HK-2 (cell line): ENCODE measurements around the gene SPAG9.

Source experiments
- DNase-seq: peaks from one replicate; pipeline ENCODE4 v3.0.0-alpha.2; 2018; ENCODE audit not compliant: unreplicated experiment

The SPAG9 gene

GRCh38 chr17:50993544-50993943 lies 127.1 kb downstream of the SPAG9 start:
- no peak for DNase-seq

GRCh38 chr17:50989149-50989548 lies 131.5 kb downstream of the SPAG9 start:
- no peak for DNase-seq

- no peak for DNase-seq
Observed at GRCh38 chr17:50988427-50988826, 132.2 kb downstream of the SPAG9 start.

GRCh38 chr17:50986989-50987660 lies 133.5 kb downstream of the SPAG9 start:
- DNase-seq = no peak

- no peak for DNase-seq
Observed at GRCh38 chr17:50981279-50981678, 139.4 kb downstream of the SPAG9 start.

DNA sequence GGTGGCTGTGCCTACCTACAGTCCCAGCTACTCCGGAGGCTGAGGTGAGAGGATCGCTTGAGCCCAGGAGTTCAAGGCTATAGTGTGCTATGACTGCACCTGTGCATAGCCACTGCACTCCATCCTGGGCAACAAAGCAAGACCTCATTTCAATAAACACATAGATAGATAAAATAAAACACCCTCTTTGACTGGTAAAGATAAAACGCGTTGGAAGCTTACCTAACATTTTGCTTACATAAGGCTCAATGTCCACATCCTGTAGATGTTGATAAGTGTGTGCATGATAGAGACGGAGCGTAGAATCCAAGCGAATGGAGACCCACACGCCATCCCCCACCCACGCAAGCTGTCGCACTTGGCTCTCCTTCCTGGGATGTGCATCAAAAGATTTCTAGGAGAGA lies 141.1 kb downstream of the SPAG9 start:
- no peak for DNase-seq

DNA sequence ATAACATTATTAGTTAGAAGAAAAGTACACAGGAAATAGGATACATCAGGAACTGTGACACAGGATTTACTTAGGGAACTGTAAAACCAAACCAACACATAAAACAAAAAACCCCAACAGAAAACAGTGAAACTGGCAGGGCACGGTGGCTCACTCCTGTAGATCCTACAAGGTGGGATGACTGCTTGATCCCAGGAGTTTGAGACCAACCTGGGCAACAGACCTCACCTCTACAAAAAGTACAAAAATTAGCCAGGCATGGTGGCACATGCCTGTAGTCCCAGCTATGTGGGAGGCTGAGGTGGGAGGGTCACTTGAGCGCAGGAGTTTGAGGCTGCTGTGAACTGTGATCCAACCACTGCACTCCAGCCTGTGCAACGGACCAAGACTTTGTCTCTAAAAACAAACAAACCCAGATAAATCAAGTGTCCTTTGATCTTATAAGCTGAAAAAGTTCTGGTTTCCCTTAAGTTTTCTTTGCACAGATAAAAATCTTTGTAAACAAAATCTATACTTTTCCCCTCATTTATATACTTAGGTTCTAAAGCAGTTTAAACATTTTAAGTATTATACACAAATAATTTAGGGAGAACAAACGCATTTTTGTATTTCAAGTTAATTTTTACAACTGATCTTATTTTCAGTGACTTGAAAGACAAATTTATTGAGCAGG lies 143.0 kb downstream of the SPAG9 start:
- no peak for DNase-seq

DNA sequence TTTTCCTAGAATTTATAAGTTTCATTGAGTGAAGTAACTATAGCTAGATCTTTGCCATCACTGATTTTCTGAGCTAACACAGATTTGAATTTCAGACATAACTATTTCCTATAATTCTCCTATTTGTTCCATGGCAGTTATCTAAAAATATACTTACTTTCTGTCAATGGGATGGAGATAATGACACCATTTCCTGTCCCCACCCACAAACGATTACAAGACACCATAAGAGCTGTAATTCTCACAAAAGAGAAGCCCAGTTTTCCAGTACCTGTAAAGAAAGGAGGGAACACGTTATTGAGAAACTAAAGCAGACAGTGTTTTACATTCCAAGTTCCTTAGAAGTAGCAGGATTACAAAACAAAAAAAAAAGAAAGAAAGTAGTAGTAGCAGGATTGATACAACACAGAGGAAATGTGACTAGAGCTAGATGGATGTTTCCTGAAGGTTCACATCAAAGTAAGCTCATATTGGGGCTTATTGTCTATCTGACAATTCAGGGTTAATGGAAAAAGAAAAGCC lies 143.7 kb downstream of the SPAG9 start:
- no peak for DNase-seq

GRCh38 chr17:50973557-50974494 lies 146.8 kb downstream of the SPAG9 start:
- DNase-seq = no peak

DNA sequence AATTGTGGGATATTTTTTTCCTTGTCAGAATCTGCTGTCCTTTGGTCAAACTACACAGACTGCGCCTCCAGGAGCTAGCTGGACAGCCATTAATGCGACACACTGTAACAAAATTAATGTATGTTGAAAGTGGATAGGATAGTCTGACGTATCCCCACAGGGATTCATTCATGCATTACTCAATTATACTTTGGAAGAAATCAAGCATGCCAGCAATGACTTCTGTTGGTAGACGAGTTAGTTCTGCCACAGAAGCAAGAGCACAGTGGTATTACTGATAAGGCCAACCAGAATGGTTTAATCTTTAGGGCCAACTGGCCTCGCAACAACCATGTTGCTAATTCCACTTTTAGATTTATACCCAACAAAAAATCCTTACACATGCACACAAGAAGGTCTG lies 148.1 kb downstream of the SPAG9 start:
- no peak for DNase-seq

- no peak for DNase-seq
Observed at GRCh38 chr17:50967795-50968194, 152.9 kb downstream of the SPAG9 start.

GRCh38 chr17:50966163-50966666 lies 154.5 kb downstream of the SPAG9 start:
- no peak for DNase-seq

GRCh38 chr17:50963139-50963538 lies 157.5 kb downstream of the SPAG9 start:
- DNase-seq = no peak

- DNase-seq = no peak
Observed at GRCh38 chr17:50961282-50962220, 159.1 kb downstream of the SPAG9 start.

DNA sequence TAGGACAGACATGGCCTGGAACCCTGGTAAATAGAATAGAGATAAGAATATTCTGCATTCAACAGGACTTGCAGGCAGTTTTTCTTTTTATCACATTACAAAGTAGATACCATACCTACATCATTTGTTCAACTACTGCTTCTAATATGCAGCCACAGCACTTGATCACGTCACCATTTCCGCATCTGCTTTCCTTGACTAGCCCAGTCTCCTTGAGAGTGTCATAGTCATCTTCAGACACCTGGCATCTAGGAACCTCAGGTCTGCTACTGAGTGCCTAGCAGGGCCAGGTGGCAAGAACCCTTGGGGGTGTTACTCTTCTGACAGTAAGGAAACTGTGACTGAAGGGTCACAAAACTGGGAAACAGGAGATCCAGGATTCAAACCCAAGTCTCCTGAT lies 161.3 kb downstream of the SPAG9 start:
- no peak for DNase-seq

GRCh38 chr17:50957600-50958575 lies 162.8 kb downstream of the SPAG9 start:
- DNase-seq = no peak

GRCh38 chr17:50956750-50957523 lies 163.7 kb downstream of the SPAG9 start:
- no peak for DNase-seq

DNA sequence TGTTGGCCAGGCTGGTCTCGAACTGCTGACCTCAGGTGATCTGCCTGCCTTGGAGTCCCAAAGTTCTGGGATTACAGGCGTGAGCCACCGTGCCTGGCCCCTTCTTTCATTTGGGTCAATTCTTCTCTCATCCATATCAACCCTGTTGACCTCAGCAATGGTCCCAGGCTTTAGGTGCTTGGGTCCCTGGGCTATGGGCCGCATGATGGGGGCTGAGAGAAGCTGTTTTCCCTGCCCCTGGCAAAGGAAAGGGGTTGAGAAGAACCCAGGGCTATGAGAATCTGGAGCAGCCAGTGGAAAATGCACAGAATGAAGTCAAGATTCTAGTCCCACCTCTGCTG lies 164.3 kb downstream of the SPAG9 start:
- DNase-seq = no peak

- no peak for DNase-seq
Observed at GRCh38 chr17:50955667-50956120, 165.0 kb downstream of the SPAG9 start.
